GM19455 (cell line): Measurements from ENCODE around the gene IPO11.
"Not testable (repeated sequence)": the region's sequence is repeated elsewhere in the genome, so short reads cannot be mapped to it uniquely, and the experiment has no call there.

Experiments used
- ATAC-seq: cut with Tn5 transposase; IDR thresholded peaks from one replicate; pipeline ENCODE4 v1.9.1; 2021; ENCODE audit not compliant: unreplicated experiment

Gene IPO11

DNA sequence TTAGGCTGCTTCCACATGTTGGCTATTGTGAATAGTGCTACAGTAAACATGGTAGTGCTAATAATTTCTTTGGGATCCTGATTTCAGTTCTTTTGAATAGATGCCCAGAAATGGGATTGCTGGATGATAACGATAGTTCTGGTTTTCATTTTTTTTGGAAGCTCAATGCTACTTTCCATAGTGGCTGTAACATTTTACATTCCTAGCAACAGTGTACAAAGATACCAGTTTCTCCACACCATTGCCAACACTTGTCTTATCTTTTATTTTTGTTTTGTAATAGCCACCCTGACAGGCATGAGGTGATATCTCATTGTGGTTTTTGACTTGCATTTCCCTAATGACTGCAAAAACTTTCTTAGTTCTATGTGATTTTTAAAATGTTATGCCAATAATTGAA is 97.2 kb downstream of the IPO11 start:
- ATAC-seq: no peak

DNA sequence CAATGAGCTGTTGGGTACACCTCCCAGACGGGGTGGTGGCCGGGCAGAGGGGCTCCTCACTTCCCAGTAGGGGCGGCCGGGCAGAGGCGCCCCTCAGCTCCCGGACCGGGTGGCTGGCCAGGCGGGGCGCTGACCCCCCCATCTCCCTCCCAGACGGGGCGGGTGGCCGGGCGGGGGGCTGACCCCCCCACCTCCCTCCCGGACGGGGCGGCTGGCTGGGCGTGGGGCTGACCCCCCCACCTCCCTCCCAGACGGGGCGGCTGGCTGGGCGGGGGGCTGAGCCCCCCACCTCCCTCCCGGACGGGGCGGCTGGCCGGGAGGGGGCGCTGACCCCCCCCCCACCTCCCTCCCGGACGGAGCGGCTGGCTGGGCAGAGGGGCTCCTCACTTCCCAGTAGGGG is 100.5 kb downstream of the IPO11 start:
- not testable (repeated sequence) for ATAC-seq

DNA sequence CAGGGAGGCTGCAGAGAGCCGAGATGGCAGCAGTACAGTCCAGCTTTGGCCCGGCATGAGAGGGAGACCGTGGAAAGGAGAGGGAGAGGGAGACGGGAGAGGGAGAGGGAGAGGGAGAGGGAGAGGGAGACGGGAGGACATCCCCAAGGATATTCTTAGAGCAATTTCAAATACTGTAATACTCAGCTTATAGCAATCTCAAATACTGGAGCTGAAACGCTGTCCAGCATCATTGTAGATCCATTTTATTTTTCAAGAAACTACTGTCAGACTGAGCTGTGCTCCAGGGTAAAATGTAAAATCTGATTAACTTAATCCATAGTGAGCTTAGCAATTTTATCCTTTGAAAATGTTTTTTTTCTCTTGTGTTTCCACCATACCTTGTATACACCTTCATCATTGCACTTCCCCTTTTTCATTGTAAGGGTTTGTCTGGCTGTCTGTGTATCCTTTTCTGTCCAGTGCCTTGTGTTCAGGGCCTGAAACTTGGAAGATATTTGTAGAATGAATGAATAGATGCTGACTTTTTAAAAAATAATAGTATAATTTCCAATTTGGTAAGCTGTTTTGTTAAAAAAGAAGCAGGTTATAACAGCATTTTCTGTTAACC is 102.1 kb downstream of the IPO11 start:
- ATAC-seq: no peak

DNA sequence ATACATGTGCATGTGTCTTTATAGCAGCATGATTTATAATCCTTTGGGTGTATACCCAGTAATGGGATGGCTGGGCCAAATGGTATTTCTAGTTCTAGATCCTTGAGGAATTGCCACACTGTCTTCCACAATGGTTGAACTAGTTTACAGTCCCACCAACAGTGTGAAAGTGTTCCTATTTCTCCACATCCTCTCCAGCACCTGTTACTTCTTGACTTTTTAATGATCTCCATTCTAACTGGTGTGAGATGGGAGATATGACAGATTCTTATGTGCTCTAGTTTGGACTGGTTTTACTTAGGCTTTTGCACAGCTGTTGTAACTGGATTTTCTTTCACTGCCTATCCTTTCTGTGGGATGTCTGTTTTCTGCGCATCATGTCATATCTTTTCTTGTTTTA is 108.2 kb downstream of the IPO11 start:
- not testable (repeated sequence) for ATAC-seq

DNA sequence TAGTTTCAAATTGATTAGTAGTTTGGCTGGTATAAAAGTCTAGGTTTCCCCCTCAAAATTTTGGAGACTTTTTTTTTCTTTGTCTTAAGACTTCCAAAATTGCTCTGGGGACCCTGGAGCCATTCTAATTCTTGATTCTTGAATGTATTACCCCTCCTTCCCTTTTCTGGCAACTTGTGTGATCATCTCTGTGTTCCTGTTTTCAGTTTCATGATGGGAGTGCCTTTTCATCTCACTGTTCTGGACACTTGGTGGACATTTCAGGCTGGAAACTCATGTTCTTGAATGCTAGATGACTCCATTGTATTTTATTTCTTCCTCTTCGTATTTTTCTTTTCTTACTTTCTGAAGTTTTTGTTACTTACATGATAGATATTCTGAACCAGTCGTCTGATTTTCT is 108.8 kb downstream of the IPO11 start:
- ATAC-seq: no peak

DNA sequence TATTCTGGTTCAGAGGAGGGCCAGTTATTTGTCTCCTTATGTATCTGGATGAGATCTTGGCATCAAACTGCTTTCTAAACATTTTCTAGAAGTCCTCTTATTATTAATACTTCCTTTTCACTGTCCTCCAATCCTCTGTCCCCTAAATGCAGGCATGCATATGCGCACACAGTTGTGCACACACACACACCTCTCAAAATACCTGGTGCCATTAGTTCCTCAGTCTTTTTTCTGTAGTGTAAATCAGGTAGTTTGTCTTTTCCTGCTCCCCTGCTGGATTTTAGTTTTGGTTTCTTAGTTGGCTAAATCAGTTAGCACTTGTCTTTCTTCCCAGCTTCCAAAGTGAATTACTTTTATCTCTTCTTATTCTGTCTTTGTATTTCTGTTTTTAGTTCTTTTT is 110.2 kb downstream of the IPO11 start:
- ATAC-seq: no peak

DNA sequence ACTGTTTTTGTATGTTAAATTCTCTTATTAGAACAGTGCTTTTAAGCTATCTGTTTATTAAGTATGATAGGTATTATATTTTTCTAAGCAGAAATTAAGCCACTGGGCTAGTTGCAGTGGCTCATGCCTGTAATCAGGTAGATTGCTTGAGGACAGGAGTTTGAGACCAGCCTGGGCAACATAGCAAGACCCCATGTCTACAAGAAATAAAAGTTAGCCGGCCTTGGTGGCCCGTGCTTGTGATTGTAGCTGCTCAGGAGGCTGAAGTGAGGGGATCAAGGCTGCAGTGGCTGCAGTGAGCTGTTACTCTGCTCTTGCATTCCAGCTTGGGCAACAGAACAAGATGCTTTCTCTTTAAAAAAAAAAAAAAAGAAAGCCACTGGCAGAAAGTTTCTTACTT is 121.0 kb downstream of the IPO11 start:
- ATAC-seq: no peak

DNA sequence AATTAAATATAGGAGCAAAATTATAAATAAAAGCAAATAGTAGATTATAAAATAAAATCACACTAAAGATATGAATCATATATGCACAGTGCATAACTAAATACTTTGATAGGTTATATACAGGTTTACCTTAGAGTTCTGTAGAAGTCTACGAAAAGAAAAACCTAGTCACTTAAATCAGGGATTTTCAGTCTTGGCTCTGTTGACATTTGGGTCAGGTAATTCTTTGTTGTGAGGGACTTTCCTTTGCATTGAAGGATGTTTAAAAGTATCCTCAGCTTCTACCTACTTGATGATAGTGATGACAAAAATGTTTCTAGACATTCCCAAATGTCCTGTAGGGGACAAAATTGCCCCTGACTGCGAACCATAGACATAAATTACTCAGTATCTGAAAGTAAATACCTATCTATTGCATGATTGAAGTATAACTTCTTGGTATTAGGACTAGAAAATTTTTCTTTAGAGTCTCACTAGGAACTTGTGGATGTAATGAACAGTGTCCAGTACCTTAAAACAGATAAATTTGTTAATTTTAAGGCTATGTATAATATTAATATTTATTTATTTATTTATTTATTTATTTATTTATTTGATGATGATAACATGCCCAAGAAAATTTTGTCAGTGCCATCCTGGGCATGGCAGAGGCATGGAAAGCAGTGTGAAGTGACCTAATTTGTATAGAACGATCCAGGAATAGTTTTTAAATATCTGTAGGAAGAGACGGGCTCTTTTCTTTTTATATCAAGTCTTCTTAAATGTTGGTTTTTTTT is 122.1 kb downstream of the IPO11 start:
- ATAC-seq: no peak

DNA sequence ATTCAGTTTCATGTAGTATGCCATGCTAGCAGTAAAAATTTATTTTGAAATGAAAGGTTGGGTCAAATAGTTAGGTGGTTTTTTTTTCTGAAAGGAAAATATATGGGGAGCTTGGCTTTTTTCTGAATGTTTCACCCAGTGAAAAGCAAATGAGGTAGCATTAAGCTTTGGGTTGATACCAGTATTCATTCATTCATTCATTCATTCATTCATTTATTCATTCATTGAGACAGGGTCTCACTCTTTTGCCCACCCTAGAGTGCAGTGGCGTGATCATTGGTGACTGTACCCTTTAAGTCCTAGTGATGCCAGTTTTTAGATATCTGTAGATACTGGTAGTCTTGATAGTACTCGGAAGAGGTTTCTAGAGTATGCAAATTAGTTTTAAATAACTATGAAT is 123.7 kb downstream of the IPO11 start:
- ATAC-seq: no peak

DNA sequence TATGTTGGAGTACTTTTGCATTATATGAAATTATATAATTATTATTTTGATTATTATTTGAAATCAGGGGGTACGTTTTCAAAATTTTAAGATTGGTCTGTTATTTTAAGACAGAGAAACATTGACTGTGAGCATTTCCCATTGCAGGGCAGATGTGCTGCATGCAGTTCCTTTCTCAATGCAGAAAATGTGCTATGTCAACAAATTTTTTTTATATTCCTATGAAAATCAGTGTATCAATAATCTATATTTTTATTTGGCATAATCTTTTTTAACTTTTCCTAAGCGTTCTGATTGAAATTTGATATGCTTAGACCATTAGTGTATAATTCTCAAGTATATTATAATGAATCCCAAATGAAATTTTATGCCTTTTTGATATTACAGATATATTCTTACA is 124.2 kb downstream of the IPO11 start:
- no peak for ATAC-seq

DNA sequence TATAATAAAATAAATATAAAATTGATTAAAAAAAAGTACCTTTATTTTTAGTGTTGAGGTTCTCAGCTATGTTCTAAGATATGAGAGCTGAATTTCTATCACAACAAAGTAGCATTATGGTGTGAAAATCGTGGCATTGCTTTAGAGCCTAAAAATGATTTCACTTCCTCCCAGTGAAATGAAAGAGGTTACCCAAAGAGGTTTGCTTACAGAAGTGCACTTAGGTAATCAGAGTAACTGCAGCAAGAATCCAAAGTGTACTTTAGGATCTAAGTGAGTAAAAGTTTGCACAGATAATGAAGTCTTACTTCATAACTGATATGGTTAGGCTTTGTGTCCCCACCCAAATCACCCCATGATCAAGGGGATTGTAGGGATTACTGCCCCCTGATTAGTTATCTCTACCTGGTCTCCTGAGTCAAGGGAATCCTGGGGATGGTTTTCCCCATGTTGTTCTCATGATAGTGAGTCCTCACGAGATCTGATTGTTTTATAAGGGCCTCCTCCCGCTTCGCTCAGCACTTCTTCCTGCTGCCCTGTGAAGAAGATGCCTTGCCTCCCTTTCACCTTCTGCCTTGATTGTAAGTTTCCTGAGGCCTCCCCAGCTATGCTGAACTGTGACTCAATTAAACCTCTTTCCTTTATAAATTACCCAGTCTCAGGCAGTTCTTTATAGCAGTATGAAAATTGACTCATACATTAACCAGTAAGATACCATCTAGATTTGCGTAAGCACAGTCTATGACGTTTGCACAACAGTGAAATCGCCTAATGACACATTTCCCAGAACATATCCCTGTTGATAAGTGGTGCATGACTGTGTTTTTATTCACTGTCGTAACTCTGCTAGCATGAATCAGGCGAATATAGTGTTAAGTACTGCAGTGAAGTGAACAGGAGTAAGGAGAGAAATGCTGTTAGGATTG is 125.7 kb downstream of the IPO11 start:
- ATAC-seq: no peak

DNA sequence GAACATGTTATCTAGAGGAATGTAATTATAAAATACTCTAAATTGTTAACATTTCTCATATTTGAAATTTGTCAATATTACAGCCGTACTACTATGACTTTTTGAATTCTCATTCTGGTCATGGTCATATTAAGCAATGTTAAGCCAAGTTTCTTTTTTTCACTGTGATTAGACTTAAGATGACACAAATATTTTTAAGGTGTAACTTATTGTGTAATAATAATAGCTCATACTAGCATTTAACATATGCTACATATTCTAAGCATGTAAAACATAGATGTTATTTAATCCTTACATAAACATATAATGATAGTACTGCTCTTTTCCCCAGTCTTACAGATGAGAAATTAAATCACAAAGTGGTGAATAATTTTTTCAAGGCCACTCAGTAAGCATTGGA is 130.2 kb downstream of the IPO11 start:
- ATAC-seq: no peak

DNA sequence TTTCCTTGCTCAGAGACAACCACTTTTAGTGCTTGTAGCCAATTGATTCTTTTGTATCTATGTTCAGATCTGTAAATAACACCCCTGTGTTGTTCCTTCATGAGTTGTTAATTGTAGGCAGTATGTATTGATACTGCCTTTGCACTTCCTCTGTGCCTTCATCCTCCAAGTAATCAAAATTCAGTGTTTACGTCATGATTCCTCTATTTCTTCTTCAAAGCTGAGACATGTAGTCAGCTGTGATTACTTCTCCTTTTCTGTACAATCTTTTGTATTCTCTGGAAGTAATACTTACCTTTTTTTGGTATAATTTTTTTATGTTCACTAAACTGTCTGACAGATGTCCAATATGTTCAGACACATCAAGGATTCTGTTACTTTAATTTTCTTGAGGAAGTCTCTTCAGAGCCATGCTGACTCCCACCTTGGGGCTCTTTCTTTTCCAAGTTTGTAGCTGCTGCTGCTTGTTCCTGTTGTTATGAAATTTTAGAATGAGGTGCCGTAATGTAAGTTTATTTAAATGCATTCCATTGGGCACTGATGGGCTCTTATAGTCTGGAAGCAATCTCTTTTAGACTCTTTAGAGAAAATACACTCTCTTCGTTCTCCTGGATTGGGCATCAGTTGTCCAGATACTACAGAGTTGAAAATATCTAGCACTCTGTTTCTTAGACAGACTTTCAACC is 135.5 kb downstream of the IPO11 start:
- ATAC-seq: no peak

DNA sequence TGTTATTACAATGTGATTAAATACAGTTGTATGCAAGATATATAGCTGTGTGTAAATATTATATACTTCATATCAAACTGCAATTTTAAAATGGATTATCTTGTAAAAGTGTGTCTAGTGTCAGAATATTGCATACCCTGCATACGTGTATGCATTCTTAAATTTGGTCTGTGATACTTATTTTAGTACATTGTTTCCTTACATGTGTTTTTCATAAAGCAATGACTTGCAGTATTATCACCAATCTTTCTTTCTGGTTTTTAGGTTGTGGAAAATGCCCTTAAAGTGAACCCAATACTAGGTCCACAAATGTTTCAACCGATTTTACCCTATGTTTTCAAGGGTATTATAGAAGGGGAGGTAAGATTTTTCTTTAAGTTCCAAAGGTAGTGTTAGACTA is 137.5 kb downstream of the IPO11 start:
- no peak for ATAC-seq

DNA sequence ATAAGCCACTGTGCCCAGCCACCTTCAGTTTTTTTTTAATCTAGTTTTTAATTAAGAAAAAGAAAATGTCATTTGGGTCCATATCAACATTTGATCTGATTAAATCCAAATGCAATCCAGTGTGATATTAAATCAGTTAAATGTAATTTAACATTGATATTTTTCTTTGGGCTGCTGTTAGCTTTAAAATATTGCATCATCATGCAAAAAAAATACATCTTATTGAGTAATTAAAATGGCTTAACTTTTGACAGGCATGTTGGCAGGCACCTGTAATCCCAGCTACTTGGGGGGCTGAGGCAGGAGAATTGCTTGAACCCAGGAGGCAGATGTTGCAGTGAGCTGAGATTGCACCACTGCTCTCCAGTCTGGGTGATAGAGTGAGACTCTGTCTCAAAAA is 143.4 kb downstream of the IPO11 start:
- no peak for ATAC-seq

DNA sequence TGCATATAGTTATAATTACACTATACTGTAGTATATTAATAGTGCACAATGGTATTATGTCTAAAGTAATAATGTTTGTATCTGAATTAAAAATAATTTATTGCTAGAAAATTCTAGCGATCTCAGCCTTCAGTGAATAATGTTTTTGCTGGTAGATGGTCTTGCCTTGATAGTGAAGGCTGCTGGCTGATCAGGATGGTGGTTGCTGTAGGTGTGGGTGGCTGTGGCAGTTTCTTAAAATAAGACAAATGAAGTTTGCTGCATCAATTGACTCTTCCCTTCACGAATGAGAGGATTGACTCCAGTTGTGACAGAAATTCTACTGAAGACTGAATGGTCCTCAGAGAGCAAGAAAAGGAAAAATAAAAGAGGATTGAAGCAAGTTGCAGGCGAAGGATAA is 146.4 kb downstream of the IPO11 start:
- ATAC-seq: no peak

DNA sequence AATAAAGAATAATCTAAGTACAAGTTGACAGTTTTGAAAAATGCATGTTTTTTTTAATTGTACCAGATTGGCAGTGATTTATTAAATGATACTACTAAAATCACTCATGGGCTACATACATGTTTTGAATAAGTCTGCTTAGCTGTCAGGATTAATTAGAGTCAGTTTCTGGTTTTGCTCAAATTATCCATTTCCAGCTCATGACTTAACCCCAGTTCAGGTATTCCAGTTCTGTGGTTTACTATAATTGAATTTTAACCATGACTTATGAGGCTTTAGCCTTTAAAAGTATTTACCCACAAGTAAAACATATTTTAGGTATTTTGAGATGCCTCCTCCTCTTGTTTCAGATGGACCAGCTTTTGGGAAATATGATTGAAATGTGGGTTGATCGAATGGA is 148.2 kb downstream of the IPO11 start:
- ATAC-seq: no peak

DNA sequence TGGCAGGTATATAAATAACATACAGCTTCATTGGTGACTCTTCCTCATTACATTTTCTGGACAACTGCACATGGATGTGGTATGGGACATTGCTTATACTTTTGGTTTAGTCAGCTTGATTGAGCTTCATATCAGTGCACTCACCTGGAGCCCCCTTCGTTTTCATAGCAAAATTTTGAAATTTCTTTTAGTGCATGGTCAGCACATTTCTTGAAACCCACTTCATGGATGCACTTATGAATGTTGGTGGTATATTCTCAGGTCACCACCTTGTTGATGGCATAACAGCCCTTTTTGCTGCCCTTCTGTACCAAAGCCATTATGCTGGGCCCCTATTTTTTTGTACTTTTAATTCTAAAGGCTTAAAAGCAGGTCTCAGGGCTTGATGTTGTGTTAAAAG is 149.3 kb downstream of the IPO11 start:
- no peak for ATAC-seq

DNA sequence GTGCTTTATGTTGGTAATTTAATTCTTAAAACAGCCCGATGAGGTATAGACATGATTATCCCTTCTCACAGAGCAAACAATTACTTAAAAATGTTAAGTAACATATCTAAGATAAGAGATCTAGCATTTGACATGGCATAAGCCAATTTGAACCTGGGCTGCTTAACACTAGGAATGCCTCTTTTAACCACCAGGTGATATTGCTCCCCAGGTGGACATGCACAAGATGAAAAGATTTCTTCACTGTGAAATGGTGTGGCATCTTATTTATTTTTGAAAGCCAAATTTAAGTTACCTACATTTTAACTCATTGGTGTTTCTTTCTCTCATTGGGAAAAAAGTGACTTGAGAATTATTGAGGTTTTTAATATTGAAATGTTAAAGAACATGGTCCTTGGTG is 150.3 kb downstream of the IPO11 start:
- ATAC-seq: no peak

DNA sequence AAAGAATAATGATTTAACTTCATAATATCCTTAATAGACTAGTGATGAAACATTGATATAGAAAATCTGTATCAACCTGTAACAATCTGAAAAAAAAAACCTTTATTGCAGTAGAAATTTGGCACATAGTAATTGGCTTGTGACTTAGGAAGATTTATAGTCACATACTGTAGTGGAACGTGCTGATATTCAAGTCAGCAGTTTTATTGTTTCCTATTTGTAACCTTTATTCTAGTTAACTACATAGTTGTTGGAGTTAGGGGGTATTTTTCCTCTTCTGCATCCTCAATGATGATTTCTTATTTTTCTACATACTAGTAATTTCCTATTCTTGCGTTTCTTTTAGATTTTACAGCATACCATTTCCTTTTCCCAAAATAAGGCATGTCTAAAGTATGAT is 151.5 kb downstream of the IPO11 start:
- no peak for ATAC-seq

DNA sequence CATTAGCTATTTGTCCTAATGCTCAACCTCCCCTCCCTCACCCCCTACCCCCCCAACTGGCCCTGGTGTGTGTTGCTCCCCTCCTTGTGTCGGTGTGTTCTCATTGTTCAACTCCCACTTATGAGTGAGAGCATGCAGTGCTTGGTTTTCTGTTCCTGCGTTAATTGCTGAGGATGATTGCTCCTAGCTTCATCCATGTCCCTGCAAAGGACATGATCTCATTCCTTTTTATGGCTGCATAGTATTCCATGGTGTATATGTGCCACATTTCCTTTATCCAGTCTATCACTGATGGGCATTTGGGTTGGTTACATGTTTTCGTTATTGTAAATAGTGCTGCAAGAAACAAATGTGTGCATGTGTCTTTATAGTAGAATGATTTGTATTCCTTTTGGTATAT is 153.2 kb downstream of the IPO11 start:
- ATAC-seq: not testable (repeated sequence)
